Panc1 (cell line): Measurements from ENCODE around the gene FAM217B. TPM values are rescaled to one million over a fixed set of nuclear protein-coding genes. Genes with fewer than 3 reads are reported as not detected.

ENCODE experiments used
- ATAC-seq: fragments of 200-7000 bp; cut with Tn5 transposase; 2 replicates; pipeline ENCODE4 v1.9.1; 2020; ENCODE audit warnings: mild to moderate bottlenecking, moderate library complexity
- BruUV-seq: library from RNA; stranded (reverse); fragments of 400-500 nt; replicated peaks from 2 replicates; lab custom pipeline; 2021; lab: Mats Ljungman, UMichigan
- CTCF ChIA-PET: fragments of 300-600 bp; sonication (Branson Sonifier 250); formaldehyde crosslinking; loops from one replicate; lab custom pipeline; 2022; ENCODE audit warnings: antibody characterized with exemption; lab: Charles Lee
- POLR2A ChIA-PET: fragments of 300-600 bp; sonication (Branson Sonifier 250); formaldehyde crosslinking; loops from one replicate; lab custom pipeline; 2022; ENCODE audit warnings: antibody characterized with exemption; lab: Charles Lee
- DNase-seq: peaks from one replicate; pipeline ENCODE4 v3.0.0-alpha.2; 2010; ENCODE audit warnings: low read depth, low spot score
- H3K27ac ChIP-seq: 2 replicates; pipeline ENCODE4 v1.5.1; 2011; ENCODE audit warnings: mild to moderate bottlenecking, low read length, inconsistent platforms
- H3K27me3 ChIP-seq: fragments of 200-500 bp; sonication (Bioruptor generic); 2 replicates; pipeline ENCODE4 v1.6.0; 2014; ENCODE audit warnings: low read length, inconsistent platforms; ENCODE audit not compliant: control insufficient read depth, insufficient read depth
- H3K36me3 ChIP-seq: fragments of 200-500 bp; sonication (Bioruptor generic); 2 replicates; pipeline ENCODE4 v1.5.1; 2014; ENCODE audit warnings: inconsistent platforms, mild to moderate bottlenecking, low read length, moderate library complexity; ENCODE audit not compliant: control insufficient read depth, insufficient read depth
- H3K4me1 ChIP-seq: 2 replicates; pipeline ENCODE4 v1.5.1; 2011; ENCODE audit warnings: inconsistent platforms, mild to moderate bottlenecking, low read length, moderate library complexity; ENCODE audit not compliant: control insufficient read depth, insufficient read depth
- H3K4me3 ChIP-seq, 2 experiments: 2 replicates each; pipeline ENCODE4 v1.5.1; 2011 to 2012; ENCODE audit warnings: low read depth in 2 of 2, low read length in 2 of 2, mild to moderate bottlenecking in 2 of 2, inconsistent platforms in 1 of 2, moderate library complexity in 1 of 2
- H3K9me3 ChIP-seq: fragments of 200-500 bp; sonication (Bioruptor generic); 2 replicates; pipeline ENCODE4 v1.5.1; 2014; ENCODE audit warnings: low read depth, mild to moderate bottlenecking, inconsistent platforms, low read length, moderate library complexity; ENCODE audit not compliant: control insufficient read depth, insufficient read depth
- POLR2AphosphoS5 ChIP-seq: IDR thresholded peaks from 2 replicates; pipeline ENCODE4 v1.6.1; 2012; ENCODE audit warnings: mild to moderate bottlenecking, low read depth, low read length, moderate library complexity
- SIN3A ChIP-seq: IDR thresholded peaks from 2 replicates; pipeline ENCODE4 v1.6.1; 2012; ENCODE audit warnings: low read depth, mild to moderate bottlenecking, low read length, moderate library complexity, borderline replicate concordance; ENCODE audit not compliant: insufficient read depth
- TCF7L2 ChIP-seq: IDR thresholded peaks from 2 replicates; pipeline ENCODE4 v1.6.1; 2011; ENCODE audit warnings: mild to moderate bottlenecking, low read depth, low read length, inconsistent platforms
- in situ Hi-C: cut with HindIII; loops from 2 replicates; pipeline ENCODE4 v1.10.0; 2016; ENCODE audit warnings: low sequenced_read_pairs, low pct_unique_long_range_greater_than_20kb
- intact Hi-C: fragments of 100-400 bp; cut with micrococcal nuclease; formaldehyde crosslinking; loops from one replicate; pipeline ENCODE4 v1.10.0; 2022; ENCODE audit not compliant: unreplicated experiment
- total RNA-seq: library from RNA; stranded (reverse); gene quantifications from one replicate; pipeline ENCODE4 v1.2.1, GENCODE V29; 2021; ENCODE audit not compliant: unreplicated experiment
- TF ChIP-seq, protein P1 (sequence below), 2 experiments: IDR thresholded peaks; 2 replicates each; pipeline ENCODE4 v1.6.1; 2011 to 2012; ENCODE audit warnings: low read depth in 2 of 2, control low read depth in 1 of 2, low read length in 1 of 2, mild to moderate bottlenecking in 1 of 2, moderate library complexity in 1 of 2; ENCODE audit not compliant: insufficient read depth in 1 of 2
- TF ChIP-seq, protein P2 (sequence below): fragments of 450-650 bp; IDR thresholded peaks from 2 replicates; pipeline ENCODE4 v1.5.1; 2017; ENCODE audit warnings: mild to moderate bottlenecking

FAM217B gene
- total RNA-seq, 1 experiment from 2014 or later = 24.4 TPM

DNA sequence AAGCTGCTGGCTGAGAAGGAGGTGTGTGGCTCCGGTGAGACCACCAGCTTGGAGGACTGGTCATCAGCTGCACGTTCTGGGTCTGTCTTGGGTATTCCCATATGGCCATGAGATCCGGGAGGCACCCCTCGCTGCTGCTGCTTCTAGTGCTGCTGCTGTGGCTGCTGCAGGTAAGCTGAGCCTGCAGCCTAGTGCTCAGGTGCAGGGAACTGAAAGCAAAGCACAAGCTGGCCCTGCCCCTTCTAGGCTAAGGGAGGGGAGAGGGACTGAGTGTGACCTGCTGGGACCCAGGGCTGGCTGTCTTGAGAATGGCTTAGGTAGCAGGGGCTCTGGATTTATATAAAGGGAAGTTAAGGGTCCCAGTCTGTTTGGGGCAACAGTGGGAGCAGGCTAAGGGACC, 18.4 kb downstream of the FAM217B start:
- no peak overlapping the region for H3K4me3 ChIP-seq
- DNase-seq (no peak), ATAC-seq (no peak)
- BruUV-seq = no TSS peak
- H3K4me1 ChIP-seq = no peaks in the 10 kb centered on the region
- in situ Hi-C loops = no loop called here
- TF ChIP-seq POLR2AphosphoS5 = no peak
- TF ChIP-seq, protein P1, sequence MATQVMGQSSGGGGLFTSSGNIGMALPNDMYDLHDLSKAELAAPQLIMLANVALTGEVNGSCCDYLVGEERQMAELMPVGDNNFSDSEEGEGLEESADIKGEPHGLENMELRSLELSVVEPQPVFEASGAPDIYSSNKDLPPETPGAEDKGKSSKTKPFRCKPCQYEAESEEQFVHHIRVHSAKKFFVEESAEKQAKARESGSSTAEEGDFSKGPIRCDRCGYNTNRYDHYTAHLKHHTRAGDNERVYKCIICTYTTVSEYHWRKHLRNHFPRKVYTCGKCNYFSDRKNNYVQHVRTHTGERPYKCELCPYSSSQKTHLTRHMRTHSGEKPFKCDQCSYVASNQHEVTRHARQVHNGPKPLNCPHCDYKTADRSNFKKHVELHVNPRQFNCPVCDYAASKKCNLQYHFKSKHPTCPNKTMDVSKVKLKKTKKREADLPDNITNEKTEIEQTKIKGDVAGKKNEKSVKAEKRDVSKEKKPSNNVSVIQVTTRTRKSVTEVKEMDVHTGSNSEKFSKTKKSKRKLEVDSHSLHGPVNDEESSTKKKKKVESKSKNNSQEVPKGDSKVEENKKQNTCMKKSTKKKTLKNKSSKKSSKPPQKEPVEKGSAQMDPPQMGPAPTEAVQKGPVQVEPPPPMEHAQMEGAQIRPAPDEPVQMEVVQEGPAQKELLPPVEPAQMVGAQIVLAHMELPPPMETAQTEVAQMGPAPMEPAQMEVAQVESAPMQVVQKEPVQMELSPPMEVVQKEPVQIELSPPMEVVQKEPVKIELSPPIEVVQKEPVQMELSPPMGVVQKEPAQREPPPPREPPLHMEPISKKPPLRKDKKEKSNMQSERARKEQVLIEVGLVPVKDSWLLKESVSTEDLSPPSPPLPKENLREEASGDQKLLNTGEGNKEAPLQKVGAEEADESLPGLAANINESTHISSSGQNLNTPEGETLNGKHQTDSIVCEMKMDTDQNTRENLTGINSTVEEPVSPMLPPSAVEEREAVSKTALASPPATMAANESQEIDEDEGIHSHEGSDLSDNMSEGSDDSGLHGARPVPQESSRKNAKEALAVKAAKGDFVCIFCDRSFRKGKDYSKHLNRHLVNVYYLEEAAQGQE (IDR thresholded peaks at IDR 0.05; ENCODE audit: insufficient read depth in 1 of 2, low read depth in 2 of 2, low read length in 1 of 2) = no peak
- no peak for TF ChIP-seq SIN3A
- TF ChIP-seq, protein P2, sequence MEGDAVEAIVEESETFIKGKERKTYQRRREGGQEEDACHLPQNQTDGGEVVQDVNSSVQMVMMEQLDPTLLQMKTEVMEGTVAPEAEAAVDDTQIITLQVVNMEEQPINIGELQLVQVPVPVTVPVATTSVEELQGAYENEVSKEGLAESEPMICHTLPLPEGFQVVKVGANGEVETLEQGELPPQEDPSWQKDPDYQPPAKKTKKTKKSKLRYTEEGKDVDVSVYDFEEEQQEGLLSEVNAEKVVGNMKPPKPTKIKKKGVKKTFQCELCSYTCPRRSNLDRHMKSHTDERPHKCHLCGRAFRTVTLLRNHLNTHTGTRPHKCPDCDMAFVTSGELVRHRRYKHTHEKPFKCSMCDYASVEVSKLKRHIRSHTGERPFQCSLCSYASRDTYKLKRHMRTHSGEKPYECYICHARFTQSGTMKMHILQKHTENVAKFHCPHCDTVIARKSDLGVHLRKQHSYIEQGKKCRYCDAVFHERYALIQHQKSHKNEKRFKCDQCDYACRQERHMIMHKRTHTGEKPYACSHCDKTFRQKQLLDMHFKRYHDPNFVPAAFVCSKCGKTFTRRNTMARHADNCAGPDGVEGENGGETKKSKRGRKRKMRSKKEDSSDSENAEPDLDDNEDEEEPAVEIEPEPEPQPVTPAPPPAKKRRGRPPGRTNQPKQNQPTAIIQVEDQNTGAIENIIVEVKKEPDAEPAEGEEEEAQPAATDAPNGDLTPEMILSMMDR = no peak
- TF ChIP-seq TCF7L2 = no peak
- CTCF ChIA-PET = no interaction called here
- H3K27me3 ChIP-seq = no peaks in the 10 kb centered on the region
- POLR2A ChIA-PET = no interaction called here
- H3K9me3 ChIP-seq = no peaks in the 10 kb centered on the region
- intact Hi-C loops = no loop called here
- H3K27ac ChIP-seq = no peak overlapping the region
- H3K36me3 ChIP-seq = no peaks in the 10 kb centered on the region

DNA sequence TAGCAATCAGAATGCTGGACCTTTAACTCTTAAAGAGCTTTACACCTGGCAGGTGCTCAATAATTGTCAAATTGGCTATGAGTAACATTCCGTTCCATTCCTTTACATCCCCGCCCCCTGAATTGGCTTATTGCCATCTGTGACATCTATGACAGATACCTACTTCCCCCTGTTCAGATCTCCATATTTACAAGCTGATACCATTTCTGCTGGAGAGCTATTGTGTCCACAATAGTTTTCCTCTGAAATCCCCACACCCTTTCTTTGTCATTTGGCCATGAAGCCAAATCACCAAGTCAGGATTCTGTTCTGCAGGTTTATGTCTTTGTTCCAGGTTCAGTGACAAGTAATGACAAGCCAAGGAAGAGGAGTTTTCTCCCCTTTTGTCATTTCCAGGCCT, 21.2 kb downstream of the FAM217B start:
- ChIA-PET POLR2A (no interaction called here), CTCF (no interaction called here)
- BruUV-seq = no TSS peak
- in situ Hi-C loops = no loop called here
- no peak overlapping the region for H3K4me3 ChIP-seq
- no peaks in the 10 kb centered on the region for H3K9me3 ChIP-seq
- no peak for TF ChIP-seq POLR2AphosphoS5
- no peak for TF ChIP-seq SIN3A
- TF ChIP-seq, protein P2 = no peak
- TF ChIP-seq, protein P1 (IDR thresholded peaks at IDR 0.05; ENCODE audit: insufficient read depth in 1 of 2, low read depth in 2 of 2, low read length in 1 of 2) = no peak
- TF ChIP-seq TCF7L2 = no peak
- ATAC-seq = no peak
- no peaks in the 10 kb centered on the region for H3K36me3 ChIP-seq
- DNase-seq = no peak
- no peaks in the 10 kb centered on the region for H3K27me3 ChIP-seq
- H3K27ac ChIP-seq = no peak overlapping the region
- H3K4me1 ChIP-seq = no peaks in the 10 kb centered on the region
- intact Hi-C loops = no loop called here
